HL-60/S4 treated with retinoic acid at 250 ng/mL for 4 days and 3 days (cell line): ENCODE results near the gene TMPRSS11F.
"Not testable (repeated sequence)": the region's sequence is repeated elsewhere in the genome, so short reads cannot be mapped to it uniquely, and the experiment has no call there.

ENCODE experiments used
- in situ Hi-C: fragments of 300-500 bp; cut with MboI; formaldehyde crosslinking; loops from 2 replicates; pipeline ENCODE4 v1.7.0; 2022; ENCODE audit warnings: low sequenced_read_pairs

The TMPRSS11F gene

DNA sequence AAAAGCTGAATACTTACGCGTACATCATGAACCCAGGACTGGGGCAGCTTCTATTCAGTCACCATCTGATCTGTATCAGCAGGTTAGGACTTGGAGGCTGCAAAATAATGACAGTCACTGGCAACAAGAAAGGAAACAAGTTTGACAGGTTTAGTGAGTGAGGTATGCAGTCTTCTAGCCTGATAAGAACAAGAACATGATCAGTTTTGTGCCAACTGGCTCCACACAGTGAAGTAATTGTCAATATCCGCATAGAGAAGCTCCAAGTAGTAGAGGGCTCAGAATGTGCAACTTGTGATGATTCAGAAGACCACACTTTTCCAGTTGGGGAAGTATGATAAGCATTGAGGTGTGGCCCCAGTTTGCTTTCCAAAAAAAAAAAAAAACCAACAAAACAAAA lies at the start of gene TMPRSS11F:
TMPRSS11F (minus strand) TSS at position 77 of the 400 bp plus-strand sequence; CDS start at position 28, 49 bp downstream.
- in situ Hi-C loops, result no loop called here

DNA sequence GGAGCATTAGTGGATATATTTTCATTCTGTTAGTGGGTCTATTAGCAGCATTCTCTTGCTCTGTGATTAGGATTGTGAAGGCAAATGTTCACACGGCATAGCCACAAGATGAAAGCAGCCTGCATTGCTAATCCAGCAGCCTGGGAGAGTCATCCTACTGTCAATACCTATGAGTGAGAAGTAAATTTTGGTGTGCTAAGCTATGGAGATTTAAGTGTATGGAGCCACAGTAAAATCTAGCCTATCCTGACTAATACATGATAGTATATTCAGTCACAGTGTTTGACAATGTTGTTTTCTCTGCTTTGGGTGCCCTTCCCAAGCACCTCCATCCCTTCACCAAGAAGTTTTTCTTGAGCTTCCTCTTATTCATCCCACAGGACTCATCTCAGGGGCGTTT lies 47.2 kb upstream of the TMPRSS11F start:
- in situ Hi-C loops, result no loop called here

DNA sequence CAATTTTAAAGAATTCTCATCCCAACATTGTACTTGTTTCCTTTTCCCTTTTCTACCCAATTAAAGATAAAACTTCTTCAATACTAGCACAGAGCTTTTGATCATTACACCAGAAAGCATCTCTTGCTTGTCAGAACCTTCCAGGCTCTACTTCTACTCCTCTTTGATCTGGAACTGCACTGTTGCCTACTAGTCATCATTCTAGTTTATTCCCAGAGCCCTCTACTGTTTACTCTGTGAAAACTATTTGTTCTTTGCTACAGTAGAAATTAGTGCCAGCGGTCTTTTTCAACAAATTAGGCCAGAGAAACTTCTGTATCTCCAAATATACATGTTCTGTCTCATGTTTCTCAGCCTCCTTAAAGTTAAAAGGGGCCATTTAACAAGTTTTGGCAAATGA lies 46.8 kb upstream of the TMPRSS11F start:
- in situ Hi-C loops, result no loop called here

DNA sequence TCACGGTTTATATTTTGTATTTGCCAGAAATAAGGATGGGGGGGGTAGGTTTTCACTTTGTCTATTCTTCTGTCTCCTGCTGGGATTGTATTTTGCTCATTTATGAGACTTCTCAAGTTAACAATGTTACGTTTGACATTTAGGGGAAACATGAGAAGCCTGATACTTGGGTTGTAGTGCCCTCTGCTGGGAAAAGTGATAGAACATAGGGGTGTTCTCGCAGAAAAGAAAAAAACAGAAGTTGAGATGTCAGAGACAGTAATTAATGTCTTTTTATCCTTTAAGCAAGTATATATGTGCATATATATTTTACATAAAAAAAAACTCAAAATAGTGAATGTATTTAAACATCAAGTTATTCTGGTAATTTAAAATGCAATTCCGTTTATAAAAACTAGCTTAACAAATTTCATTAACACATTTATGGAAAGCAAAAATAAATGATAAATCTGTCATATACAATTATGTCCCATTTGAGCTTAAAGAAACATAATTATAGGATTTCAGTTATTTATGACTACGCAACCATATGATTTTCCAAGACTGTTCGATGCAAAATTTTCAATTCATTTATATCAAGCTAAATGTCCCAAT lies 46.0 kb upstream of the TMPRSS11F start:
- in situ Hi-C loops, result no loop called here

DNA sequence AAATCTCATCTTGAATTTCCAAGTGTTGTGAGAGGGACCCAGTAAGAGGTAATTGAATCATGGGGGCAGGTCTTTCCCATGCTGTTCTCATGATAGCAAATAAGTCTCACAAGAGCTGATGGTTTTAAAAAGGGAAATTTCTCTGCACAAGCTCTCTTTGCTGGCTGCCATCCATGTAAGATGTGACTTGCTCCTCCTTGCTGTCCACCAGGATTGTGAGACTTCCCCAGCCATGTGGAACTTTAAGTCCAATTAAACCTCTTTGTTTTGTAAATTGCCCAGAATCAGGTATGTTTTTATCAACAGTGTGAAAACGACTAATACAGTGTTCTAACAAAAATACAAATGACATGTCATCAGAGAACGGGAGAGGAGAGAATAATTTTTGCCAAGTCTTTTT lies 44.7 kb upstream of the TMPRSS11F start:
- in situ Hi-C loops, result not testable (repeated sequence)

DNA sequence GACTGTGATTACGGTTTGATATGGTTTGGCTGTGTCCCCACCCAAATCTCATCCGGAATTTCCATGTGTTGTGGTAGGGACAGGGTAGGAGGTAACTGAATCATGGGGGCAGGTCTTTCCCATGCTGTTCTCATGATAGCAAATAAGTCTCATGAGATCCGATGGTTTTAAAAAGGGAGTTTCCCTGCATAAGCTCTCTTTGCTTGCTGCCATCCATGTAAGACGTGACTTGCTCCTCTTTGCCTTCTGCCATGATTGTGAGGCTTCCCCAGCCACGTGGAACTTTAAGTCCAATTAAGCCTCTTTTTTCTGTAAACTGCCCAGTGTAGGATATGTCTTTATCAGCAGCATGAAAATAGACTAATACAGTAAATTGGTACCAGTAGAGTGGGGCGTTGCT lies 42.5 kb upstream of the TMPRSS11F start:
- in situ Hi-C loops, result not testable (repeated sequence)

DNA sequence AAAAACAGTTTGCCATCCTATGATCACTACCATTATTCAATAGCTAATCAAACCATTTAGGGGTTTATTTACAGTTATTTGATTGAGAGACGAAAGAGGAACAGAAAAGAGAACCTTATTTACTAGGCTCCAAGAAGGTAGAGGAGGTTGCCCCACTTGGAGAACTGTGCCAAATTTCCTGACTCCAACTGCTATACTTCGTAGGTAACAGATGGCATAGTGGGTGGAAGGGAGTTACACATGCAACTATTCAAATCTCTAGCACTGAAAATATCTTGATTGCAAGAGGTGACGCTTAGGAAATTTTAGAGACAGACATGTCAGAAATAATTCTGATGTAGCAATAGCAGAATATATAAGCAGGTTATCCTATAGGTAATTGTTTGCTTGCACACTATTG lies 38.0 kb upstream of the TMPRSS11F start:
- in situ Hi-C loops, result no loop called here

DNA sequence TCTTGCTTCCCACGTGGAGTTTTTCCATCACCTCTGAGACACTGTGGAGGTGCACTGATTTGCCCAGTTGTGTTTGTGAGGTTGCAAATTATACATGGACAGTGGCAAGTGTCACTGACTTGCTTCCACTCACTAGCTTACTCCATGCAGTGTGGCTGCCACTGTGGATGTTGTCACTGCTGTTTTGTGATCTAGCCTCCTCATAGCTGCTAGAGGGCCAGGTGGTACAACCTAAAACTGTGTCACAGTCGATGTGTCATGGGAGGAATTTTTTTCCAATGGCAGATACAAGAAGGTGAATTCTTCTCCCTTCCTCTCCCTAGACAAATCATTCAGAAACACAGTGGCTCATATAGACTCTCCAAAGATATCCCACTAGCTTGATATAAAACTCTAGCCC lies 37.5 kb upstream of the TMPRSS11F start:
- in situ Hi-C loops, result no loop called here

DNA sequence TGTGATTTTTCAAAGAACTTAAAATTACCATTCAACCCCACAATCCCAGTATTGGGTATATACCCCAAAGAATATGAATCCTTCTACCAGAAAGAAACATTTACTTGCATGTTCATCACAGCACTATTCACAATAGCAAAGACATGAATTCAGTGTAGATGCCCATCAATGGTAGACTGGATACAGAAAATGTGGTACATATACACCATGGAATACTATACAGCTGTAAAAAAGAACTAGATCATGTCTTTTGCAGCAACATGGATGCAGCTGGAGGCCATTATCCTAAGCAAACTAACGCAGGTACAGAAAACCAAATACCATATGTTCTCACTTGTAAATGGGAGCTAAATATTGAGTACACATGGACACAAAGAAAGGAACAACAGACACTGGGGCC lies 34.1 kb upstream of the TMPRSS11F start:
- in situ Hi-C loops, result no loop called here

DNA sequence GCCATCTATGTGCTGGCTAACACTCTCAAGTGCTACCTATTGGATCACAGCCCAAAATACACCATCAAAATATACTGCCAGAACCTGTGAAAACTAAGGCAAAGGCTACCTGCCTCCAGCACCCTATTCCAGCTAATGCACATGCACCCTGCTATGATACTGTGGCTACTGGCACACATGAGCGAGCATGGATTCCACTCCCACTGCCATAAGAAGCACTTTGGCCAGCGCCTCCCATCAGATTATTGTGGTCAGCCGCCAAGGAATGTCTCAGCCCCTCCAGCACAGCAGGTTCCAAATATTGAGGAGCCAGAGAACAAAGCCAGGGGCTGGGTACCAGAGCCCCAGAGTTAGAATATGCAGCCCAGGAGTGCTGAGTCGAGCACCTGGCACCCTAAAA lies 32.5 kb upstream of the TMPRSS11F start:
- in situ Hi-C loops, result no loop called here

DNA sequence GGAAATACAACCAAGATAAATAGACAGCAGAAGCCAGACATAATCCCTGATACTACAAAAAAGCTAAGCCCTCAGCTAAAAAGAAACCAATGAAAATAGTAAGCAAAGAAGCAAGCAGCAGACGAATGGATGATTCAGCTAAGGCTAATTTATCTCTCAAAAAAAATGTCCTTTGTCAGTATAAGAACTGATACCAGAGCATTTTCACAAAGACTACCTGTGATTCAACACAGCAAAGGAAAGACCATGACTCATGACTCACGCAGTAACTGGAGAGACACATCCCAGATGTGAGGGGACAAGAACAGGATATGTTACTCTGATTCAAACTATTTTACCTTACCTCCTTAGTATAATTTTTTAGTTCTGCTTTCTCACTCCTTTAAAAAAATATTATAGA lies 22.7 kb upstream of the TMPRSS11F start:
- in situ Hi-C loops, result no loop called here

DNA sequence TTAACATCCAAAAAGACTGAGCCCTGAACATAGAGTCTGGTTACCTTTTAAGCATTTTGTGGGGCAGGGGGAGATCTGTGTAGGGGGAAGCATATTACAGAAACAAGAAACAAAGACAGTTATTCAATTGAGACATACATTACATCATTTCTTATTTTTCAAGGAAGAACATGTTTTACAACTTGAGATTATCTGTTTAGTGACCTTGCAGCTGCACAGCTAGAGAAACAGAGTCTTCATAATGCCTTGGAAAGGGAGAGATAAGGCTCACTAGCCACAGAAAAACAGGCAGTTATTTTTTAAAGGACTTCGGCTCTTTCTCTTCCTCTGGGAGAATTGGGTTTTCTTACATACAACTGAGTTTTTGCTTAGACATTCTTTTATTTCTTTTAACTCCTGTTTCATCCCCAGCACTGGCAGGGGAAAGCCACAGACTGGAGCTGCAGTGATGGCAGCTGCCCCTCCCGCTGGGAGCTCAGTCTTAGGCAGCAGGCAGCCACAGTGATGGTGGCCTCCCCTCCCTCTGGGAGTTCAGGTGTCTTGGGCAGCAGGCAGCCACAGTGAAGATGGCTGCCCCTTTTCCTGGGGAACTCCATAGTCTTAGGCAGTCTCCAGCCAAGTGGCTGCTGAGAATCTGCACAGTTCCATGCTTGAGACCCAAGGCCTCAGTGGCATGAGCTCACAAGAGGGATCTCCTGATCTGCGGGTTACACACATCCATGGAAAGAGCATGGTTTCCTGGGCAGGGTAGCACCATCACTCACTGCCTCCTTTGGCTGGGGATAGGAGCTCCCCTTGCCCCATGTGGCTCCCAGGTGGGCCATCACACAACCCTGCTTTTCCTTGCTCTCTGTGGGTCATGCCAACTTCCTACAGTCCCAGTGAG lies 19.4 kb upstream of the TMPRSS11F start:
- in situ Hi-C loops, result no loop called here

DNA sequence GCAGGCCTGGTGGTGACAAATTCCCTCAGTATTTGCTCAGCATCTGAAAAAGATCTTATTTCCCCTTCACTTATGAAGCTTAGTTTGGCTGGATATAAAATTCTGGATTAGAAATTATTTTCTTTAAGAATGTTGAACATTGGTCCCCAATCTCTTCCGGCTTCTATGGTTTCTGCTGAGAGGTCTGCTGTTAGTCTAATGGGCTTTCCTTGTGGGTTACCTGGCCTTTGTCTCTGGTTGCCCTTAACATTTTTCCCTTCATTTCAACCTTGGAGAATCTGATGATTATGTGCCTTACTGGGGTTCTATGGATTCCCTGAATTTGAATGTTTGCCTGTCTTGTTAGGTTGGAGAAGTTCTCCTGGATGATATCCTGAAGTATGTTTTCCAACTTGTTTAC lies 17.4 kb upstream of the TMPRSS11F start:
- in situ Hi-C loops, result no loop called here

DNA sequence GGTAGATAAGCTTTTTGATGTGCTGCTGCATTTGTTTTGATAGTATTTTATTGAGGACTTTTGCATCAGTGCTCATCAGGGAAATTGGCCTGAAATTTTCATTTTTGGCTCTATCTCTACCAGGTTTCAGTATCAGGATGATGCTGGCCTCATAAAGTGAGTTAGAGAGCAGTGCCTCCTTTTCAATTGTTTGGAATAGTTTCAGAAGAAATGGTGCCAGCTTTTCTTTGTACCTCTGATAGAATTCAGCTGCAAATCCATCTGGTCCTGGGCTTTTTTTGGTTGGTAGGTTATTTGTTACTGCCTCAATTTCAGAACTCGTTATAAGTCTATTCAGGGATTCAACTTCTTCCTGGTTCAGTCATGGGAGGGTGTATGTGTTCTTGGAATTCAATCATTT lies 15.6 kb upstream of the TMPRSS11F start:
- in situ Hi-C loops, result no loop called here

DNA sequence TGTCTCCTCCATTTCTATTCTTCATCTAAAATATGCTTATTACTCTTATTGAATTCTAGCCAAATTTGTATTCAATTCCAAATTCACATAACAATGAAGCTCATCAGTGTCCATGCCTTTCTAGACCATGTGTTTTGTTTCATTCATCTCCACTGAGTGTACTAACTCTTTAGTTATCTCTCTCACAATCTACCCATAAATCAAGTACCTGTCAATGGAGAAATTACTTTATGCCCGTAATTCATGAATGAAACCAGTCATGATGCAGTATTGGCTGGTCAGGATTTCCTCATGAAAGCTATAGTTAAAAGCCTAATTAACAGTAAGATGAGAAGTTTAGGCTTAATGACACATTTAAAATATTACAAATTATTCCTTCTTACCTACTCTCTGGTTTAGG lies 12.2 kb upstream of the TMPRSS11F start:
- in situ Hi-C loops, result no loop called here

DNA sequence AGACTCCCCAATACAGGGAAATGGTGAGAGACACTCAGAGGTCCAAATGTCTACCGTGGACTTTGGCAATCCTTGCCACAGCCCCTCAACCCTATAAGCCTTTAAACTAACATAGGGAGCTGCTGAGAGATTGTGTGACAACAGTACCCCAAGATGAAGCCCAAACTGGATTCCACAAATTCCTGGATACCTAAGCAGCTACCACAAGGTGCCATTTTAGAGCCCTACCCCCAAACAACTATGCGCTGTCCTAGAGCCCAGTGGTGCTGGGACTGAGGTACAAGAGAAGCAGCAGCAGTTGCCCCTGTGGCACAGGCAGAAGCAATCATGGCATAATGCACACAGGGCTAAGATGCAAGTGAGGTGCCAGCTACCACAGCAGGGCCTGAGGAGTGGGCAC lies 2.7 kb upstream of the TMPRSS11F start:
- in situ Hi-C loops, result no loop called here

DNA sequence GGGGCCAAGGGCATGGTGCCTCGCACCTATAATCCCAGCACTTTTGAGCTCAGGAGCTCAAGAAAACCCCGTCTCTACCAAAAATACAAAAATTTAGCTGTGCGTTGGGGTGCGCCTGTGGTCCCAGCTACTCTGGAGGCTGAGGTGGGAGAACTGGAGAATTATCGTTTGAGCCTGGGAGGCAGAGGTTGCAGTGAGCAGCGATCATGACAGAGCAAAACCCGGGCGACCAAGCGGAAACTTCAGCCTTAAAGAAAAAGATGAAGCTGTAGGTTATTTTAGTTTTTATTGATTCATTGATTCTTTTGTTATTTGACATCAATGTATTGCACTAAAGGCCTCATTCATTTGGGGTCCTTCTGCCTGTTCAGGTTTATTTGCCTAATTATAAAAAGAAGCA lies 5.4 kb downstream of the TMPRSS11F start:
- in situ Hi-C loops, result no loop called here

DNA sequence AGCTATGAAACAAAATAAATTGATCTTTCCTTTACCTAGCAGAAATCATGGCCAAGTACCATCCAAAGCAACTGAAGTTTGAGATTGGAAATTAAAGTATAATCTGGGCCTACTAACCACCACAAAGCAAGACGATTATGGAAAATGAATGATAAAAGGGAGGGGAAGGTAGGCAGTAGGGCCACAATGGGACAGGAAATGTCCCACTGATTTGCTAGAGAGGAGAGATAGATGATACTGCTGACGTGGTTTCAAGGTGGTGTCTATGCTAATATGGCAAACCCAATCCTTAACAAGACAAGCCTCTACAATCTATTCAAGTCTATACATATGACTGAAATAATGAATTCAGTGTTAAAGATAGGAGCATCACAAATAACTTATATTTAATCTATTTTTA lies 6.1 kb downstream of the TMPRSS11F start:
- in situ Hi-C loops, result no loop called here

DNA sequence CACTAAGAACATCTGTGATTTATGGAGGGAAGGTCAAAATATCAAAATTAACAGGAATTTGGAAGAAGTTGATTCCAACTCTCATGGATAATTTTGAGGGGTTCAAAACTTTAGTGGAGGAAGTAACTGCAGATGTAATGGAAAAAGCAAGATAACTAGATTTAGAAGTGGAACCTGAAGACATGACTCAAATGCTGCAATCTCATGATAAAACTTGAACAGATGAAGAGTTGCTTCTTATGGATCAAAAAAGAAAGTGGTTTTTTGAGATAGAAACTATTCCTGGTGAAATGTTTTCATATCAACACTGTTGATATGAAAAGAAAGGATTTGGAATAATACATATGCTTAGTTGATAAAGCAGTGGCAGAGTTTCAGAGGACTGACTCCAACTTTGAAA lies 9.7 kb downstream of the TMPRSS11F start:
- in situ Hi-C loops, result no loop called here

DNA sequence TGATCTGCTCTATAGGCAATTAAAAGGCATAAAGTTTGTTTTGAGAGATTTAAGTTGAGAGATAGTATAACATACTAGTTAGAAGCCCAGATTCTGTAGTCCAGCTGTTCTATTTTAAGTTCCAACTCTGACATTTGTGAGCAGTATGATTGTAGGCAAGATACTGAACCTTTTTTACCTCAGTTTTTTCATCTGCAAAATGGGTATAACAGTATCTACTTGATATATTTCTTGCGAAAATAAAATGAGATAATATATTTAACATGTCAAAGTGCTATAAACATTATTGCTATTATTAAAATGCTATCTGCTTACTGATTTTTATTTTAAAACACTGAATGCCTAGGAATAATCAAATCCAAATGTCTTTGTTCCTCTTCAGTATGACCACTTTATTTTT lies 19.2 kb downstream of the TMPRSS11F start:
- in situ Hi-C loops, result no loop called here

DNA sequence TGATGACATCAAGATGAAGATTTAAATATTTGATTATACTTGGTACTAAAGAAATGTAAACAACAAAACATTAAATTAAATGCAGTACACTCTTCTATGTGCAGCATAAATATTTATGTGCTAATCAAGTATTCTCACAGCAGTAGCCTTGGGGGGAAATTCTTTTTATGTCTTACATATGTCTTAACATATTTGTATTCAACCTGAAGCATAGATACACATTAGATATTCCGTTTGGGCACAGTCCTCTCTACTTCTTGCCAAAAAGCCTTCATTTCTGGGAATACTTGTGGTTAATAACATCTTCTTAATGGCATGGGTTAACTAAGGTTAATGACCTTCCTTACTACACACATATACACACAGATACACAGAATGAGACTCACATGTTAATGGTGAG lies 19.8 kb downstream of the TMPRSS11F start:
- in situ Hi-C loops, result no loop called here

DNA sequence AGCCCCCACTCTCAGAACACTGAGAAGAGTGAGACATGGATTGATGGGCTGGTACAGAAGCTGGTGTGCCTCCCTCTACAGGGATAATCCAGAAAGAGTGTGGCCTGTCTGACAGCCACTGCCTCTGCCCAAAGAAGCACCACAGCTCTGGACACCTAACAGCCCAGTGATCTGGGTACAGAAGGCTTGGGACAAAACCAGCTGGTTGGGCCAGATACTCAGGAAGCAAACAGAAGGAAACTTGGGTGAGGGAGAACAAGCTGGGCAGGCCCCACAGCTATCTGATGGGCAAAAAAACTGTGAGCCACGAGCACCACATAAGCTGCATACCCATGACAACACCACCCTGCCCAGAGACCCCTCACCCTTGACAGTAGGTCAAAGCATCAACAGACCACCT lies 46.9 kb downstream of the TMPRSS11F start:
- in situ Hi-C loops, result no loop called here

DNA sequence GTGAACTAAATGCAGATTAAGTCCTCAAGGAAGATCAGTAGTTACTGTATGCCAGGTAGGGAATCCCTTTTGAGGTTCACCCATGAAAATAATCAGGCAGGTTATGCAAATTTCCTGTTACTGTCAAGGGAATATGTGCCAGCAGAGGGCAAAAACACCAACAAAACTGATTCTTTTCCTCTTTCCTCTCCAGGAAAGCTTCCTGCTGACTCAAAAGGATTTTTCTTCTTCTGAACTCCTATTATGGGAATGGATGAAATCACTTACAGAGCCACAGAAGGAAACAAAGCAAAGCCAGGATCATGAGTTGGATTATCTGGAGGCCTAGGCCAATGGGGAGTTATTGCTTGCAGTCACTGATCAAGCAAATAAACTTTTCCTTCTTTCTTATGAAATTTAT lies 49.7 kb downstream of the TMPRSS11F start:
- in situ Hi-C loops, result no loop called here
